GM12878 (cell line): ENCODE data around the gene CAMTA2. TPM values are rescaled to one million over a fixed set of nuclear protein-coding genes. Genes with fewer than 3 reads are reported as not detected.

ENCODE experiments used
- ATAC-seq: fragments of 200-7000 bp; cut with Tn5 transposase; 3 replicates; pipeline ENCODE4 v1.9.1; 2020; ENCODE audit warnings: mild to moderate bottlenecking, moderate library complexity
- BruUV-seq: library from RNA; stranded (reverse); fragments of 400-500 nt; replicated peaks from 2 replicates; lab custom pipeline; 2021; lab: Mats Ljungman, UMichigan
- CTCF ChIA-PET: fragments of 300-600 bp; sonication (Branson Sonifier 250); formaldehyde crosslinking; extraction: SDS; loops from one replicate; lab custom pipeline; 2021; ENCODE audit warnings: inconsistent platforms; lab: Yijun Ruan, JAX
- POLR2A ChIA-PET: fragments of 350-600 bp; formaldehyde crosslinking; extraction: SDS; loops from one replicate; lab custom pipeline; 2021; ENCODE audit warnings: inconsistent platforms; lab: Charles Lee
- RAD21 ChIA-PET: fragments of 300-600 bp; sonication (Branson Sonifier 250); formaldehyde crosslinking; loops from one replicate; lab custom pipeline; 2023; ENCODE audit warnings: antibody characterized with exemption; ENCODE audit not compliant: unreplicated experiment; lab: Charles Lee
- SMC1A ChIA-PET: fragments of 300-600 bp; sonication (Branson Sonifier 250); formaldehyde crosslinking; loops from one replicate; lab custom pipeline; 2023; ENCODE audit not compliant: unreplicated experiment, uncharacterized antibody; lab: Charles Lee
- DNase-seq: peaks from one replicate; pipeline ENCODE4 v3.0.0-alpha.2; 2011; ENCODE audit warnings: low read depth, low spot score
- FAIRE-seq: peaks from 3 replicates; lab custom pipeline; 2011; peaks lifted over from hg19 to GRCh38; lab: Jason Lieb, UNC
- H2AFZ ChIP-seq: 2 replicates; pipeline ENCODE4 v1.6.0; 2011; ENCODE audit warnings: low read depth, low read length, control low read depth; ENCODE audit not compliant: control insufficient read depth
- H3K27ac ChIP-seq: 2 replicates; pipeline ENCODE4 v1.5.1; 2011; ENCODE audit warnings: control low read depth; ENCODE audit not compliant: control insufficient read depth, insufficient read depth
- H3K27me3 ChIP-seq, 2 experiments: replicated peaks in 1 of 2; 2 replicates each; pipeline versions ENCODE4 v1.6.0 to v1.6.1; 2011; ENCODE audit warnings: low read length in 1 of 2; ENCODE audit not compliant: control insufficient read depth in 2 of 2, insufficient read depth in 2 of 2
- H3K36me3 ChIP-seq, 2 experiments: 2 replicates each; pipeline ENCODE4 v1.5.1; 2011; ENCODE audit warnings: low read length in 1 of 2; ENCODE audit not compliant: control insufficient read depth in 2 of 2, insufficient read depth in 2 of 2
- H3K4me1 ChIP-seq: 2 replicates; pipeline ENCODE4 v1.6.1; 2011; ENCODE audit warnings: mild to moderate bottlenecking, low read length, moderate library complexity, mixed read lengths; ENCODE audit not compliant: control insufficient read depth, insufficient read depth
- H3K4me2 ChIP-seq: 2 replicates; pipeline ENCODE4 v1.6.0; 2011; ENCODE audit warnings: control low read depth; ENCODE audit not compliant: control insufficient read depth, insufficient read depth
- H3K4me3 ChIP-seq: fragments of 200-600 bp; sonication (generic); 2 replicates; pipeline ENCODE4 v1.5.1; 2016
- H3K79me2 ChIP-seq: 2 replicates; pipeline ENCODE4 v1.6.0; 2011; ENCODE audit warnings: low read length; ENCODE audit not compliant: control insufficient read depth, insufficient read depth
- H3K9ac ChIP-seq: 2 replicates; pipeline ENCODE4 v1.8.0; 2011; ENCODE audit warnings: low read length, control low read depth, mixed read lengths; ENCODE audit not compliant: control insufficient read depth, insufficient read depth
- H3K9me3 ChIP-seq: replicated peaks from 3 replicates; pipeline ENCODE4 v1.5.1; 2011; ENCODE audit warnings: mild to moderate bottlenecking, low read length; ENCODE audit not compliant: control insufficient read depth, insufficient read depth
- H4K20me1 ChIP-seq: 2 replicates; pipeline ENCODE4 v1.6.0; 2011; ENCODE audit not compliant: control insufficient read depth, insufficient read depth
- BRCA1 ChIP-seq: IDR thresholded peaks from 2 replicates; pipeline ENCODE4 v1.6.1; 2011; ENCODE audit warnings: low read depth, low read length, improper control_type of control experiment
- CREB1 ChIP-seq: IDR thresholded peaks from 2 replicates; pipeline ENCODE4 v1.6.1; 2012; ENCODE audit warnings: low read depth, mild to moderate bottlenecking, inconsistent platforms
- SPI1 ChIP-seq: IDR thresholded peaks from 2 replicates; pipeline ENCODE4 v1.6.1; 2011; ENCODE audit warnings: low read depth, mild to moderate bottlenecking, low read length, moderate library complexity, borderline replicate concordance; ENCODE audit not compliant: insufficient read depth
- STAT1 ChIP-seq: fragments of 450-650 bp; conservative IDR thresholded peaks from 2 replicates; pipeline ENCODE4 v1.6.1; 2014; ENCODE audit warnings: antibody characterized with exemption, mild to moderate bottlenecking
- ZZZ3 ChIP-seq: IDR thresholded peaks from 2 replicates; pipeline ENCODE4 v1.6.1; 2011; ENCODE audit warnings: low read depth; ENCODE audit not compliant: control insufficient read depth, insufficient read length
- WGBS: methylation state at CpG from one replicate; pipeline ENCODE4 v1.1.6; 2016; ENCODE audit warnings: low lambda C conversion rate; ENCODE audit not compliant: insufficient replicate concordance, insufficient coverage; ENCODE audit errors: missing lambda C conversion rate; 5-methylcytosine and 5-hydroxymethylcytosine counted together
- in situ Hi-C: fragments of 300-500 bp; cut with MboI; formaldehyde crosslinking; loops from 9 replicates; pipeline ENCODE4 v1.14.3; 2018; ENCODE audit warnings: mixed read lengths
- intact Hi-C: fragments of 100-400 bp; cut with micrococcal nuclease; formaldehyde crosslinking; loops from one replicate; pipeline ENCODE4 v1.14.2; 2022; ENCODE audit not compliant: unreplicated experiment
- polyA plus RNA-seq, 11 experiments: library from polyadenylated mRNA; depleted of rRNA in 4 of 11; unstranded in 6 of 11; stranded (reverse) in 5 of 11; fragments of >200 nt; fragmentation: Nextera tagmentation in 4 of 11; fragmentation: Illumina TruSeq in 1 of 11; extraction: Ambion mirVana in 4 of 11; extraction: Trizol in 1 of 11; gene quantifications; 1 replicate in 1 of 11; 2 replicates in 10 of 11; pipeline versions ENCODE4 v1.2.1 to v1.2.3, GENCODE V29; 2011 to 2016; ENCODE audit warnings: inconsistent platforms in 2 of 11, missing spikeins in 2 of 11, low read depth in 1 of 11
- total RNA-seq, 4 experiments: library from RNA; depleted of rRNA in 3 of 4; stranded (reverse); fragments of >200 nt in 3 of 4; fragmentation: Illumina TruSeq in 1 of 4; extraction: Trizol in 1 of 4; gene quantifications; 2 replicates each; pipeline versions ENCODE4 v1.2.1 to v1.2.3, GENCODE V29; 2013 to 2021
- TF ChIP-seq, protein P1 (sequence below): fragments of 450-650 bp; IDR thresholded peaks from 2 replicates; pipeline ENCODE4 v1.6.1; 2017; ENCODE audit warnings: mild to moderate bottlenecking, moderate library complexity
- TF ChIP-seq, protein P2 (sequence below): IDR thresholded peaks from 2 replicates; pipeline ENCODE4 v1.6.1; 2012; ENCODE audit warnings: mild to moderate bottlenecking, low read depth, low read length
- TF ChIP-seq, protein P3 (sequence below): IDR thresholded peaks from 2 replicates; pipeline ENCODE4 v1.6.1; 2012; ENCODE audit warnings: low read depth, low read length, improper control_type of control experiment
- TF ChIP-seq, protein P4 (sequence below): fragments of 450-650 bp; IDR thresholded peaks from 2 replicates; pipeline ENCODE4 v1.6.1; 2017; ENCODE audit warnings: borderline replicate concordance
- TF ChIP-seq, protein P5 (sequence below): fragments of 450-650 bp; IDR thresholded peaks from 2 replicates; pipeline ENCODE4 v1.6.1; 2018; ENCODE audit warnings: mild to moderate bottlenecking, low read depth, moderate library complexity; ENCODE audit not compliant: partially characterized antibody

CAMTA2 gene
- total and polyA plus RNA-seq, 10 of the 15 experiments (the other 5 are each of a cell fraction or from before 2014, with no cell fraction given): 0.42 to 29.3 (median 11.2) TPM

DNA sequence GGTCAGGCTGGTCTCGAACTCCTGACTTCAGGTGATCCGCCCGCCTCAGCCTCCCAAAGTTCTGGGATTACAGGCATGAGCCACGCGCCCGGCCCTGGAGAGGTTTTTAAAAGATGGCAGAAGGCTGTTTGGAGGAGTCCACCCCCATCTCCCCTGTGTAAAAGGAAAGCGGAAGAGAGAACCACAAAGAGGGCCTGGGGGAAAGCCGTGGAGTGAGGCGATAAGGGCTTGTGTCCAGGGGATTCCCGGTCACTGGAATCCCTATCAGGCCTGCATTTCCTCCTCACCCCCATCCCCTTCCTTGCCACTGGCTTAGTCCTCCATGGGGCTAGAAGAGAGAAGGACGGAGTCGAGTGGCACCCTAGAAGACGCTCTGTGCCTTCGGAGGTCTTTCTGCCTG lies 55.5 kb downstream of the CAMTA2 start, which contains the start of gene GP1BA (continued):
- TF ChIP-seq ZZZ3: no peak

DNA sequence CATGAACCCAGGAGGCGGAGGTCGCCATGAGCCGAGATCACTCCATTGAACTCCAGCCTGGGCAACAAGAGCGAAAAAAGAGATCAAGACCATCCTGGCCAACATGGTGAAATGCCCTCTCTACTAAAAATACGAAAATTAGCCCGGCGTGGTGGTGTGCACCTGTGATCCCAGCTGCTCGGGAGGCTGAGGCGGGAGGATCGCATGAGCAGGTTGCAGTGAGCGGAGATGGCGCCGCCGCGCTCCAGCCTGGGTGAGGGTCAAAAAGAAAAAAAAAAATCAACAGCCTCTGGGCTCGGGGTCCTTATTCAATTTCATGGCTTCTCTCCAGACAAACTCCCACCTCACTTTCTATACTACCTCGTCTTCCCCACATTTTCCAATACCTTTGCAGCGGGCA lies 58.6 kb downstream of the CAMTA2 start:
- Histone ChIP-seq H3K36me3 (no peaks in the 10 kb centered on the region; a peak in 1 of 4 replicates), H3K27me3 (no peaks in the 10 kb centered on the region), H3K4me3 (no peak overlapping the region), H3K27ac (no peak overlapping the region), H3K4me2 (no peak overlapping the region), H2AFZ (no peak overlapping the region), H3K79me2 (no peaks in the 10 kb centered on the region), H3K9me3 (no peaks in the 10 kb centered on the region), H3K4me1 (peaks cover 13% of the 10 kb centered on the region), H4K20me1 (no peaks in the 10 kb centered on the region), H3K9ac (no peak overlapping the region)
- WGBS: 98% methylated on average over 18 of the region's 18 CpGs
- BruUV-seq: no TSS peak
- in situ Hi-C loops: no loop called here
- ATAC-seq (no peak), FAIRE-seq (no peak), DNase-seq (no peak)
- CTCF ChIA-PET: interaction anchor here (1.0 kb wide), 1 partner anchor 20 kb away, joined by 3 read pairs; no protein-coding TSS in a partner anchor
- RAD21 ChIA-PET: no interaction called here
- SMC1A ChIA-PET: no interaction called here
- POLR2A ChIA-PET: no interaction called here
- intact Hi-C loops: no loop called here
- TF ChIP-seq, protein P1, sequence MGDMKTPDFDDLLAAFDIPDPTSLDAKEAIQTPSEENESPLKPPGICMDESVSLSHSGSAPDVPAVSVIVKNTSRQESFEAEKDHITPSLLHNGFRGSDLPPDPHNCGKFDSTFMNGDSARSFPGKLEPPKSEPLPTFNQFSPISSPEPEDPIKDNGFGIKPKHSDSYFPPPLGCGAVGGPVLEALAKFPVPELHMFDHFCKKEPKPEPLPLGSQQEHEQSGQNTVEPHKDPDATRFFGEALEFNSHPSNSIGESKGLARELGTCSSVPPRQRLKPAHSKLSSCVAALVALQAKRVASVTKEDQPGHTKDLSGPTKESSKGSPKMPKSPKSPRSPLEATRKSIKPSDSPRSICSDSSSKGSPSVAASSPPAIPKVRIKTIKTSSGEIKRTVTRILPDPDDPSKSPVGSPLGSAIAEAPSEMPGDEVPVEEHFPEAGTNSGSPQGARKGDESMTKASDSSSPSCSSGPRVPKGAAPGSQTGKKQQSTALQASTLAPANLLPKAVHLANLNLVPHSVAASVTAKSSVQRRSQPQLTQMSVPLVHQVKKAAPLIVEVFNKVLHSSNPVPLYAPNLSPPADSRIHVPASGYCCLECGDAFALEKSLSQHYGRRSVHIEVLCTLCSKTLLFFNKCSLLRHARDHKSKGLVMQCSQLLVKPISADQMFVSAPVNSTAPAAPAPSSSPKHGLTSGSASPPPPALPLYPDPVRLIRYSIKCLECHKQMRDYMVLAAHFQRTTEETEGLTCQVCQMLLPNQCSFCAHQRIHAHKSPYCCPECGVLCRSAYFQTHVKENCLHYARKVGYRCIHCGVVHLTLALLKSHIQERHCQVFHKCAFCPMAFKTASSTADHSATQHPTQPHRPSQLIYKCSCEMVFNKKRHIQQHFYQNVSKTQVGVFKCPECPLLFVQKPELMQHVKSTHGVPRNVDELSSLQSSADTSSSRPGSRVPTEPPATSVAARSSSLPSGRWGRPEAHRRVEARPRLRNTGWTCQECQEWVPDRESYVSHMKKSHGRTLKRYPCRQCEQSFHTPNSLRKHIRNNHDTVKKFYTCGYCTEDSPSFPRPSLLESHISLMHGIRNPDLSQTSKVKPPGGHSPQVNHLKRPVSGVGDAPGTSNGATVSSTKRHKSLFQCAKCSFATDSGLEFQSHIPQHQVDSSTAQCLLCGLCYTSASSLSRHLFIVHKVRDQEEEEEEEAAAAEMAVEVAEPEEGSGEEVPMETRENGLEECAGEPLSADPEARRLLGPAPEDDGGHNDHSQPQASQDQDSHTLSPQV: no peak
- TF ChIP-seq, protein P2, sequence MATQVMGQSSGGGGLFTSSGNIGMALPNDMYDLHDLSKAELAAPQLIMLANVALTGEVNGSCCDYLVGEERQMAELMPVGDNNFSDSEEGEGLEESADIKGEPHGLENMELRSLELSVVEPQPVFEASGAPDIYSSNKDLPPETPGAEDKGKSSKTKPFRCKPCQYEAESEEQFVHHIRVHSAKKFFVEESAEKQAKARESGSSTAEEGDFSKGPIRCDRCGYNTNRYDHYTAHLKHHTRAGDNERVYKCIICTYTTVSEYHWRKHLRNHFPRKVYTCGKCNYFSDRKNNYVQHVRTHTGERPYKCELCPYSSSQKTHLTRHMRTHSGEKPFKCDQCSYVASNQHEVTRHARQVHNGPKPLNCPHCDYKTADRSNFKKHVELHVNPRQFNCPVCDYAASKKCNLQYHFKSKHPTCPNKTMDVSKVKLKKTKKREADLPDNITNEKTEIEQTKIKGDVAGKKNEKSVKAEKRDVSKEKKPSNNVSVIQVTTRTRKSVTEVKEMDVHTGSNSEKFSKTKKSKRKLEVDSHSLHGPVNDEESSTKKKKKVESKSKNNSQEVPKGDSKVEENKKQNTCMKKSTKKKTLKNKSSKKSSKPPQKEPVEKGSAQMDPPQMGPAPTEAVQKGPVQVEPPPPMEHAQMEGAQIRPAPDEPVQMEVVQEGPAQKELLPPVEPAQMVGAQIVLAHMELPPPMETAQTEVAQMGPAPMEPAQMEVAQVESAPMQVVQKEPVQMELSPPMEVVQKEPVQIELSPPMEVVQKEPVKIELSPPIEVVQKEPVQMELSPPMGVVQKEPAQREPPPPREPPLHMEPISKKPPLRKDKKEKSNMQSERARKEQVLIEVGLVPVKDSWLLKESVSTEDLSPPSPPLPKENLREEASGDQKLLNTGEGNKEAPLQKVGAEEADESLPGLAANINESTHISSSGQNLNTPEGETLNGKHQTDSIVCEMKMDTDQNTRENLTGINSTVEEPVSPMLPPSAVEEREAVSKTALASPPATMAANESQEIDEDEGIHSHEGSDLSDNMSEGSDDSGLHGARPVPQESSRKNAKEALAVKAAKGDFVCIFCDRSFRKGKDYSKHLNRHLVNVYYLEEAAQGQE: no peak
- TF ChIP-seq, protein P3, sequence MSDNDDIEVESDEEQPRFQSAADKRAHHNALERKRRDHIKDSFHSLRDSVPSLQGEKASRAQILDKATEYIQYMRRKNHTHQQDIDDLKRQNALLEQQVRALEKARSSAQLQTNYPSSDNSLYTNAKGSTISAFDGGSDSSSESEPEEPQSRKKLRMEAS: no peak
- TF ChIP-seq CREB1: no peak
- no peak for TF ChIP-seq SPI1
- TF ChIP-seq, protein P4, sequence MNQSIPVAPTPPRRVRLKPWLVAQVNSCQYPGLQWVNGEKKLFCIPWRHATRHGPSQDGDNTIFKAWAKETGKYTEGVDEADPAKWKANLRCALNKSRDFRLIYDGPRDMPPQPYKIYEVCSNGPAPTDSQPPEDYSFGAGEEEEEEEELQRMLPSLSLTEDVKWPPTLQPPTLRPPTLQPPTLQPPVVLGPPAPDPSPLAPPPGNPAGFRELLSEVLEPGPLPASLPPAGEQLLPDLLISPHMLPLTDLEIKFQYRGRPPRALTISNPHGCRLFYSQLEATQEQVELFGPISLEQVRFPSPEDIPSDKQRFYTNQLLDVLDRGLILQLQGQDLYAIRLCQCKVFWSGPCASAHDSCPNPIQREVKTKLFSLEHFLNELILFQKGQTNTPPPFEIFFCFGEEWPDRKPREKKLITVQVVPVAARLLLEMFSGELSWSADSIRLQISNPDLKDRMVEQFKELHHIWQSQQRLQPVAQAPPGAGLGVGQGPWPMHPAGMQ: no peak
- TF ChIP-seq, protein P5, sequence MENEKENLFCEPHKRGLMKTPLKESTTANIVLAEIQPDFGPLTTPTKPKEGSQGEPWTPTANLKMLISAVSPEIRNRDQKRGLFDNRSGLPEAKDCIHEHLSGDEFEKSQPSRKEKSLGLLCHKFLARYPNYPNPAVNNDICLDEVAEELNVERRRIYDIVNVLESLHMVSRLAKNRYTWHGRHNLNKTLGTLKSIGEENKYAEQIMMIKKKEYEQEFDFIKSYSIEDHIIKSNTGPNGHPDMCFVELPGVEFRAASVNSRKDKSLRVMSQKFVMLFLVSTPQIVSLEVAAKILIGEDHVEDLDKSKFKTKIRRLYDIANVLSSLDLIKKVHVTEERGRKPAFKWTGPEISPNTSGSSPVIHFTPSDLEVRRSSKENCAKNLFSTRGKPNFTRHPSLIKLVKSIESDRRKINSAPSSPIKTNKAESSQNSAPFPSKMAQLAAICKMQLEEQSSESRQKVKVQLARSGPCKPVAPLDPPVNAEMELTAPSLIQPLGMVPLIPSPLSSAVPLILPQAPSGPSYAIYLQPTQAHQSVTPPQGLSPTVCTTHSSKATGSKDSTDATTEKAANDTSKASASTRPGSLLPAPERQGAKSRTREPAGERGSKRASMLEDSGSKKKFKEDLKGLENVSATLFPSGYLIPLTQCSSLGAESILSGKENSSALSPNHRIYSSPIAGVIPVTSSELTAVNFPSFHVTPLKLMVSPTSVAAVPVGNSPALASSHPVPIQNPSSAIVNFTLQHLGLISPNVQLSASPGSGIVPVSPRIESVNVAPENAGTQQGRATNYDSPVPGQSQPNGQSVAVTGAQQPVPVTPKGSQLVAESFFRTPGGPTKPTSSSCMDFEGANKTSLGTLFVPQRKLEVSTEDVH: no peak
- no peak for TF ChIP-seq BRCA1
- no peak for TF ChIP-seq STAT1
